H1 (cell line): ENCODE measurements around the gene MYO1D. TPM values are rescaled to one million over a fixed set of nuclear protein-coding genes. Genes with fewer than 3 reads are reported as not detected.

ENCODE experiments used
- CTCF ChIA-PET: fragments of 300-600 bp; sonication (Branson Sonifier 250); formaldehyde crosslinking; loops from one replicate; lab custom pipeline; 2021; ENCODE audit not compliant: partially characterized antibody; lab: Charles Lee
- POLR2A ChIA-PET: fragments of 300-600 bp; sonication (Branson Sonifier 250); formaldehyde crosslinking; loops from one replicate; lab custom pipeline; 2021; ENCODE audit warnings: inconsistent platforms; ENCODE audit not compliant: partially characterized antibody; lab: Charles Lee
- DNase-seq, 2 experiments: peaks; one replicate each; pipeline versions ENCODE4 v3.0.0 to v3.0.0-alpha.2; 2010 to 2022; ENCODE audit warnings: low spot score in 2 of 2, low read depth in 1 of 2, mixed read lengths in 1 of 2
- FAIRE-seq: peaks from 2 replicates; lab custom pipeline; 2011; peaks lifted over from hg19 to GRCh38; lab: Jason Lieb, UNC
- H2AFZ ChIP-seq: 2 replicates; pipeline ENCODE4 v1.8.1; 2012; ENCODE audit warnings: low read length, inconsistent platforms
- H2AK5ac ChIP-seq: 2 replicates; pipeline ENCODE4 v1.6.1; 2013; ENCODE audit warnings: low read depth, low read length
- H2BK120ac ChIP-seq: replicated peaks from 2 replicates; pipeline ENCODE3; 2013; ENCODE audit warnings: low read depth, low read length, inconsistent platforms
- H2BK12ac ChIP-seq: 2 replicates; pipeline ENCODE4 v1.6.1; 2013; ENCODE audit warnings: low read depth, low read length
- H2BK15ac ChIP-seq: 2 replicates; pipeline ENCODE4 v1.6.1; 2013; ENCODE audit warnings: low read length
- H2BK20ac ChIP-seq: 2 replicates; pipeline ENCODE4 v1.6.1; 2013; ENCODE audit warnings: low read length
- H2BK5ac ChIP-seq: 2 replicates; pipeline ENCODE4 v1.6.1; 2013; ENCODE audit warnings: low read depth, low read length
- H3K14ac ChIP-seq: 2 replicates; pipeline ENCODE4 v1.6.1; 2013; ENCODE audit warnings: inconsistent platforms; ENCODE audit not compliant: insufficient read length
- H3K18ac ChIP-seq: 2 replicates; pipeline ENCODE4 v1.6.1; 2013; ENCODE audit warnings: low read length; ENCODE audit errors: extremely low read depth
- H3K23ac ChIP-seq: 2 replicates; pipeline ENCODE4 v1.6.1; 2013; ENCODE audit warnings: inconsistent platforms; ENCODE audit not compliant: insufficient read length
- H3K23me2 ChIP-seq: 2 replicates; pipeline ENCODE4 v1.6.1; 2013; ENCODE audit warnings: low read depth, low read length
- H3K27ac ChIP-seq: 2 replicates; pipeline ENCODE4 v1.6.1; 2011; ENCODE audit warnings: low read depth, low read length, inconsistent platforms
- H3K27me3 ChIP-seq, 4 experiments: replicated peaks in 1 of 4; 1 replicate in 1 of 4; 2 replicates in 3 of 4; pipeline versions ENCODE4 v1.6.1 to v1.8.1; 2011 to 2013; ENCODE audit warnings: low read length in 3 of 4, mild to moderate bottlenecking in 3 of 4, inconsistent platforms in 2 of 4, mixed read lengths in 2 of 4, moderate library complexity in 1 of 4; ENCODE audit not compliant: control insufficient read depth in 3 of 4, insufficient read depth in 3 of 4; ENCODE audit errors: extremely low read depth in 1 of 4
- H3K36me3 ChIP-seq, 4 experiments: 2 replicates each; pipeline versions ENCODE4 v1.6.1 to v1.8.1; 2011 to 2013; ENCODE audit warnings: mild to moderate bottlenecking in 4 of 4, low read length in 3 of 4, moderate library complexity in 2 of 4, control low read depth in 1 of 4, inconsistent platforms in 1 of 4; ENCODE audit not compliant: insufficient read depth in 4 of 4, control insufficient read depth in 2 of 4
- H3K4ac ChIP-seq: replicated peaks from 2 replicates; pipeline ENCODE3; 2013; ENCODE audit warnings: low read length, low read depth, mixed read lengths, inconsistent platforms; ENCODE audit not compliant: insufficient read length
- H3K4me1 ChIP-seq, 4 experiments: replicated peaks in 1 of 4; 1 replicate in 1 of 4; 2 replicates in 3 of 4; pipeline versions ENCODE4 v1.6.1 to v1.8.1; 2011 to 2013; ENCODE audit warnings: low read length in 3 of 4, inconsistent platforms in 2 of 4, mixed read lengths in 1 of 4; ENCODE audit not compliant: insufficient read depth in 4 of 4, control insufficient read depth in 3 of 4
- H3K4me2 ChIP-seq, 2 experiments: 2 replicates each; pipeline versions ENCODE4 v1.6.1 to v1.8.1; 2011 to 2013; ENCODE audit warnings: low read depth in 2 of 2, low read length in 2 of 2, control low read depth in 1 of 2, inconsistent platforms in 1 of 2, mild to moderate bottlenecking in 1 of 2; ENCODE audit not compliant: insufficient read depth in 1 of 2
- H3K4me3 ChIP-seq, 4 experiments: fragments of 200-600, 300-600 bp in 1 of 4; sonication (generic), shearing (Covaris generic), sonication (Bioruptor Twin) in 1 of 4; 2 replicates each; pipeline versions ENCODE4 v1.5.1 to v1.8.1; 2011 to 2016; ENCODE audit warnings: low read length in 4 of 4, low read depth in 3 of 4, control low read depth in 2 of 4, inconsistent platforms in 2 of 4, mild to moderate bottlenecking in 2 of 4, mixed read lengths in 1 of 4, moderate library complexity in 1 of 4; ENCODE audit not compliant: insufficient read depth in 2 of 4; ENCODE audit errors: extremely low read depth in 1 of 4
- H3K56ac ChIP-seq: replicated peaks from 2 replicates; pipeline ENCODE3; 2013; ENCODE audit warnings: low read depth, mild to moderate bottlenecking, mixed read lengths, low read length, inconsistent platforms; ENCODE audit not compliant: insufficient read length
- H3K79me1 ChIP-seq: 2 replicates; pipeline ENCODE4 v1.6.1; 2013; ENCODE audit warnings: low read depth, low read length, control low read depth
- H3K79me2 ChIP-seq, 2 experiments: 2 replicates each; pipeline versions ENCODE4 v1.6.1 to v1.8.1; 2012 to 2013; ENCODE audit warnings: low read length in 2 of 2, mild to moderate bottlenecking in 2 of 2, inconsistent platforms in 1 of 2; ENCODE audit not compliant: insufficient read depth in 2 of 2, control insufficient read depth in 1 of 2
- H3K9ac ChIP-seq, 4 experiments: replicated peaks in 1 of 4; 1 replicate in 1 of 4; 2 replicates in 3 of 4; pipeline versions ENCODE4 v1.6.1 to v1.8.1; 2011 to 2013; ENCODE audit warnings: low read depth in 3 of 4, low read length in 3 of 4, control low read depth in 2 of 4, mild to moderate bottlenecking in 2 of 4, moderate library complexity in 2 of 4, inconsistent platforms in 1 of 4; ENCODE audit errors: extremely low read depth in 1 of 4
- H3K9me3 ChIP-seq, 2 experiments: 2 replicates each; pipeline versions ENCODE4 v1.6.1 to v1.8.1; 2012 to 2013; ENCODE audit warnings: mild to moderate bottlenecking in 2 of 2, moderate library complexity in 2 of 2, control low read depth in 1 of 2, inconsistent platforms in 1 of 2, low read depth in 1 of 2, low read length in 1 of 2, mixed read lengths in 1 of 2; ENCODE audit not compliant: insufficient read depth in 2 of 2
- H4K20me1 ChIP-seq, 2 experiments: replicated peaks in 1 of 2; 2 replicates each; pipeline versions ENCODE3 to v1.8.1; 2011 to 2013; ENCODE audit warnings: inconsistent platforms in 2 of 2, low read length in 2 of 2, mild to moderate bottlenecking in 1 of 2; ENCODE audit not compliant: insufficient read depth in 2 of 2, control insufficient read depth in 1 of 2
- H4K5ac ChIP-seq: 2 replicates; pipeline ENCODE4 v1.6.1; 2013; ENCODE audit warnings: low read length, low read depth, mixed read lengths, inconsistent platforms; ENCODE audit not compliant: insufficient read length
- H4K8ac ChIP-seq: 2 replicates; pipeline ENCODE4 v1.8.0; 2013; ENCODE audit warnings: mild to moderate bottlenecking, moderate library complexity, low read length, inconsistent platforms; ENCODE audit not compliant: insufficient read depth; ENCODE audit errors: extremely low read depth
- H4K91ac ChIP-seq: replicated peaks from 2 replicates; pipeline ENCODE3; 2013; ENCODE audit warnings: low read length, mixed read lengths, inconsistent platforms; ENCODE audit not compliant: insufficient read length
- BACH1 ChIP-seq: IDR thresholded peaks from 2 replicates; pipeline ENCODE4 v1.6.1; 2012; ENCODE audit warnings: low read length, improper control_type of control experiment
- CBX8 ChIP-seq: fragments of 300-800, 300-1000 bp; sonication (generic); IDR thresholded peaks from 2 replicates; pipeline ENCODE4 v1.7.1; 2016; ENCODE audit warnings: low read depth, low read length, borderline replicate concordance
- HDAC2 ChIP-seq, 2 experiments: fragments of 300-600 bp in 1 of 2; sonication (generic) in 1 of 2; IDR thresholded peaks; 2 replicates each; pipeline ENCODE4 v1.6.1; 2011 to 2012; ENCODE audit warnings: low read depth in 2 of 2, low read length in 2 of 2, mild to moderate bottlenecking in 2 of 2, moderate library complexity in 2 of 2, borderline replicate concordance in 1 of 2, inconsistent platforms in 1 of 2
- KDM1A ChIP-seq: fragments of 200-600, 300-600 bp; sonication (generic); IDR thresholded peaks from 2 replicates; pipeline ENCODE4 v1.7.1; 2016; ENCODE audit warnings: mild to moderate bottlenecking, low read length, borderline replicate concordance
- NANOG ChIP-seq: IDR thresholded peaks from 2 replicates; pipeline ENCODE4 v1.6.1; 2011; ENCODE audit warnings: low read length, low read depth, mild to moderate bottlenecking, inconsistent platforms; ENCODE audit not compliant: insufficient read depth, poor library complexity, severe bottlenecking
- POU5F1 ChIP-seq: IDR thresholded peaks from 2 replicates; pipeline ENCODE4 v1.6.1; 2011; ENCODE audit warnings: low read depth, mild to moderate bottlenecking, low read length, moderate library complexity
- SIX5 ChIP-seq: IDR thresholded peaks from 2 replicates; pipeline ENCODE4 v1.6.1; 2011; ENCODE audit warnings: mild to moderate bottlenecking, low read depth, low read length
- SP4 ChIP-seq: IDR thresholded peaks from 2 replicates; pipeline ENCODE4 v1.6.1; 2012; ENCODE audit warnings: low read length, inconsistent platforms
- WGBS, 2 experiments: shearing (Covaris generic) in 1 of 2; methylation state at CpG; one replicate each; pipeline versions ENCODE4 v1.1.6 to v1.1.7; 2013 to 2015; ENCODE audit warnings: low lambda C conversion rate in 2 of 2, mixed read lengths in 2 of 2, inconsistent platforms in 1 of 2, low coverage in 1 of 2, missing lambda C conversion rate in 1 of 2; ENCODE audit not compliant: insufficient replicate concordance in 2 of 2, insufficient coverage in 1 of 2, insufficient read length in 1 of 2; ENCODE audit errors: extremely low coverage in 1 of 2, missing lambda C conversion rate in 1 of 2; 5-methylcytosine and 5-hydroxymethylcytosine counted together
- polyA plus RNA-seq, 7 experiments: library from polyadenylated mRNA; depleted of rRNA in 3 of 7; stranded (reverse) in 5 of 7; unstranded in 2 of 7; fragments of >200 nt in 5 of 7; fragments of 200-250 nt in 2 of 7; gene quantifications; 1 replicate in 5 of 7; 2 replicates in 1 of 7; 4 replicates in 1 of 7; pipeline versions ENCODE4 v1.2.1 to v1.2.3, GENCODE V29; 2011 to 2013; ENCODE audit warnings: missing spikeins in 2 of 7, mixed read lengths in 2 of 7
- total RNA-seq: library from RNA; stranded (reverse); fragmentation: NEBNext Ultra II Directional; extraction: Animal tissue kit (Norgen Biotek cat#: 25700); gene quantifications from 2 replicates; pipeline ENCODE4 v1.2.1, GENCODE V29; 2021

The MYO1D gene
- total and polyA plus RNA-seq, 2 of the 8 experiments (the other 6 are each of a cell fraction or from before 2014, with no cell fraction given), result 6.5 to 25.4 TPM

DNA sequence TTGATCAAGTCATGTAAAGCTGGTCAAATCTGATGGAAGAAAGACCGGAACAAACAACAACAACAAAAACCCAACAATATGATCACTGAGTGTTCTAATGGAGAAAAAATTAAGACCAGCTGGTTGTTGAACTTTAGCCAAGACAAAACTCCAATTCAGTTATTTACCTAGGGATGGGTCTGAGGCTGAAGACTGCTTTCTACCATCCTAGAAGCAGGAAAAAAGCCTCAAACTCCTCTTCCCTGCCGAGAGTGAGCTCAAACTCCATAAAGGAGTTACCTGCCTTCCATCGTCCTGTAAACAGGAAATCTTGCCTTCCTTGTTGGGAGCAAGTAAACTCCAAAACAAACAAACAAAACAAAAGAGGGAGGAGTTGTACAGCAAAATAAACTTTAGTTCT, 28.0 kb upstream of the MYO1D start:
- no peak overlapping the region for H3K9ac ChIP-seq
- no peak for DNase-seq
- no peaks in the 10 kb centered on the region; a peak in 1 of 7 replicates for H3K4me1 ChIP-seq
- H3K36me3 ChIP-seq, result no peaks in the 10 kb centered on the region
- no peaks in the 10 kb centered on the region for H3K79me2 ChIP-seq
- H4K5ac ChIP-seq, result no peak overlapping the region
- H3K56ac ChIP-seq, result no peak overlapping the region
- no peak overlapping the region for H3K23ac ChIP-seq
- H4K91ac ChIP-seq, result no peak overlapping the region
- H3K79me1 ChIP-seq, result no peaks in the 10 kb centered on the region
- H2BK120ac ChIP-seq, result no peak overlapping the region
- no peak overlapping the region for H2BK15ac ChIP-seq
- no peak overlapping the region for H3K18ac ChIP-seq
- peaks cover 0 to 4% of the 10 kb centered on the region in 2 experiments; a peak in 2 of 4 replicates for H3K9me3 ChIP-seq
- peaks cover 2% of the 10 kb centered on the region; the same call in 1 of the 2 replicates for H3K23me2 ChIP-seq
- ChIA-PET POLR2A (interaction anchor here (1.3 kb wide), 1 partner anchor 10 kb away, joined by 3 read pairs; a partner anchor contains a TSS), CTCF (interaction anchor here (1.3 to 5.1 kb wide), 2 partner anchors 28 to 122 kb away, joined by 3 to 26 read pairs; partner anchors contain the start of gene MYO1D)
- 80% methylated on average over 3 of the region's 3 CpGs; no CpG with 5 or more reads in 1 of the 2 experiments for WGBS, 2 experiments
- H4K20me1 ChIP-seq, result no peaks in the 10 kb centered on the region
- no peak for FAIRE-seq
- H3K27ac ChIP-seq, result no peak overlapping the region
- H3K4me3 ChIP-seq, result no peak overlapping the region
- H2BK20ac ChIP-seq, result no peak overlapping the region
- H3K4me2 ChIP-seq, result no peak overlapping the region
- H2BK12ac ChIP-seq, result no peak overlapping the region
- no peak overlapping the region for H2AK5ac ChIP-seq
- peak overlapping the region; percentile 31; the same call in 1 of the 2 replicates for H2AFZ ChIP-seq
- H3K27me3 ChIP-seq, result no peaks in the 10 kb centered on the region
- no peak overlapping the region for H3K4ac ChIP-seq
- no peak overlapping the region for H2BK5ac ChIP-seq
- TF ChIP-seq CBX8 (no peak), BACH1 (no peak), NANOG (no peak), KDM1A (no peak), SP4 (no peak), POU5F1 (no peak), HDAC2 (IDR thresholded peaks at IDR 0.05; ENCODE audit: borderline replicate concordance in 1 of 2, low read depth in 2 of 2, low read length in 2 of 2) (no peak), SIX5 (no peak)
- H3K14ac ChIP-seq, result no peak overlapping the region
- H4K8ac ChIP-seq, result no peak overlapping the region
